Common myeloid progenitor, CD34-positive (primary cell): ENCODE measurements around the gene KIF16B.

Experiments
- CTCF ChIA-PET: fragments of 350-600 bp; sonication (Branson Sonifier 250); formaldehyde crosslinking; loops from one replicate; lab custom pipeline; 2021; ENCODE audit warnings: antibody characterized with exemption; lab: Charles Lee
- POLR2A ChIA-PET: fragments of 350-600 bp; sonication (Branson Sonifier 250); formaldehyde crosslinking; loops from one replicate; lab custom pipeline; 2021; ENCODE audit warnings: antibody characterized with exemption; lab: Charles Lee
- DNase-seq, 3 donors: peaks; one replicate each; pipeline versions ENCODE4 v3.0.0 to v3.0.0-alpha.2; 2013
- H3K27ac ChIP-seq, 2 experiments: 1 replicate in 1 of 2; 2 replicates in 1 of 2; pipeline ENCODE4 v1.7.0; 2013; ENCODE audit warnings: inconsistent platforms in 2 of 2, low read length in 2 of 2, mild to moderate bottlenecking in 2 of 2, low read depth in 1 of 2, moderate library complexity in 1 of 2; ENCODE audit not compliant: severe bottlenecking in 2 of 2, insufficient read depth in 1 of 2, poor library complexity in 1 of 2
- H3K27me3 ChIP-seq, 5 experiments: replicated peaks in 2 of 5; 1 replicate in 3 of 5; 2 replicates in 2 of 5; pipeline versions ENCODE4 v1.6.1 to v1.7.0; 2013; ENCODE audit warnings: low read length in 4 of 5, mild to moderate bottlenecking in 2 of 5, moderate library complexity in 2 of 5, inconsistent platforms in 1 of 5; ENCODE audit not compliant: insufficient read depth in 5 of 5, control insufficient read depth in 4 of 5
- H3K36me3 ChIP-seq, 4 experiments: 1 replicate in 2 of 4; 2 replicates in 2 of 4; pipeline versions ENCODE4 v1.6.1 to v1.7.0; 2013; ENCODE audit warnings: low read length in 3 of 4, control low read depth in 1 of 4, mild to moderate bottlenecking in 1 of 4; ENCODE audit not compliant: control insufficient read depth in 4 of 4, insufficient read depth in 4 of 4
- H3K4me1 ChIP-seq, 4 experiments: 1 replicate in 3 of 4; 2 replicates in 1 of 4; pipeline versions ENCODE4 v1.6.1 to v1.7.1; 2013; ENCODE audit warnings: low read length in 3 of 4, mild to moderate bottlenecking in 3 of 4, control low read depth in 1 of 4, inconsistent platforms in 1 of 4, moderate library complexity in 1 of 4; ENCODE audit not compliant: control insufficient read depth in 4 of 4, insufficient read depth in 4 of 4; ENCODE audit errors: control extremely low read depth in 1 of 4
- H3K4me3 ChIP-seq, 7 experiments: 1 replicate in 4 of 7; 2 replicates in 3 of 7; pipeline versions ENCODE4 v1.5.1 to v1.7.0; 2013; ENCODE audit warnings: mild to moderate bottlenecking in 7 of 7, low read length in 6 of 7, moderate library complexity in 6 of 7, inconsistent platforms in 2 of 7, low read depth in 2 of 7, control low read depth in 1 of 7; ENCODE audit not compliant: insufficient read depth in 4 of 7, control insufficient read depth in 1 of 7; ENCODE audit errors: extremely low read depth in 1 of 7
- H3K9me3 ChIP-seq, 5 experiments: 1 replicate in 4 of 5; 2 replicates in 1 of 5; pipeline versions ENCODE4 v1.6.1 to v1.7.1; 2013; ENCODE audit warnings: low read length in 4 of 5, mild to moderate bottlenecking in 2 of 5, inconsistent platforms in 1 of 5, low read depth in 1 of 5, moderate library complexity in 1 of 5; ENCODE audit not compliant: control insufficient read depth in 4 of 5, insufficient read depth in 2 of 5; ENCODE audit errors: control extremely low read depth in 1 of 5
- WGBS: methylation state at CpG from one replicate; pipeline ENCODE4 v1.1.5; 2013; ENCODE audit not compliant: insufficient coverage; 5-methylcytosine and 5-hydroxymethylcytosine counted together

The KIF16B gene

GRCh38 chr20:16555754-16556153 lies 17.5 kb downstream of the KIF16B start:
- no peak overlapping the region for H3K4me3 ChIP-seq
- no peak overlapping the region for H3K27ac ChIP-seq
- CTCF ChIA-PET: interaction anchor here (0.6 to 1.1 kb wide), 2 partner anchors 16 to 25 kb away, joined by 3 read pairs; no protein-coding TSS in a partner anchor
- H3K4me1 ChIP-seq: peaks cover 0 to 9% (median 1%) of the 10 kb centered on the region in 4 experiments
- no peaks in the 10 kb centered on the region for H3K27me3 ChIP-seq
- no peaks in the 10 kb centered on the region for H3K36me3 ChIP-seq
- POLR2A ChIA-PET: interaction anchor here (0.6 kb wide), 1 partner anchor 138 kb away, joined by 3 read pairs; no protein-coding TSS in a partner anchor
- no peak for DNase-seq
- H3K9me3 ChIP-seq: peaks cover 0 to 6% (median 0%) of the 10 kb centered on the region in 5 experiments

DNA sequence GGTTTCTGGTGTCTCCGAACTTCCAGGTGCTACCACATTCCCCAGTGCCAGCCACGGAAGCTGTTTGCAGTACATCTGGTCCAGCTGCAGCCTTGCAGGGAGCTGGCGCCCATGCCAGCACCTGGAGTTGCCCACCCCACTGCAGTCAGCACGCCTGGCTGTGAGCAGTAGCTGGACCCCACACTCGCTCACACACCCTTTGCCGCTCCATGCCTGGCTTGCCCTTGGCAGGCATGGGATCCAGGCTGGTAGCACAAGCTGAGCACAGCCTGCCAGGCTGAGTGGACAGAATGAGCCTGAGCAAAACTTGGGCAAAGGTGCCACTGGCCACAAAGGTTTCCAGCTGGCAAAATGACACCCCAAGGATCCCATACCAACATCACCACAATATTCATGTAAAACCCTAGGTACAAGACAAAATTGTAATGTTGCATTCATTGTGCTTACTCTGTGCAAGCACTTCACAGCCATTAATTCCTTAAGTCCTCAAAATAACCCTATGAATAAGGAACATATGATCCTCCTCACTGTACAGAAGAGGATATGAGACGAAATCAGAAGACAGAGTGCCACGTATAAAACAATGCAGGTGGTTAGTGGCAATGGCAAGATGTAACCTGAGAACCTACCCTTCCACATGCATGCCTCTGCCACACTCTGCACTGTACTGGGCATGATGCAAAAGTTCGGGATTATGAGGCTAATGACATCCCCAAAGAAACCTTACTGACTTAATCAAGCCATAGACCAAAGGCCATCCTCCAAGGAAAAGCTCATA lies 18.3 kb downstream of the KIF16B start:
- H3K36me3 ChIP-seq: no peaks in the 10 kb centered on the region
- H3K4me3 ChIP-seq: no peak overlapping the region
- WGBS: 93% methylated on average over 6 of the region's 9 CpGs
- ChIA-PET CTCF (interaction anchor here (0.6 kb wide), 1 partner anchor 15 kb away, joined by 3 read pairs; no protein-coding TSS in a partner anchor), POLR2A (no interaction called here)
- H3K9me3 ChIP-seq: peaks cover 0 to 6% (median 0%) of the 10 kb centered on the region in 5 experiments
- DNase-seq: no peak
- no peaks in the 10 kb centered on the region for H3K27me3 ChIP-seq
- H3K4me1 ChIP-seq: peaks cover 0 to 9% (median 1%) of the 10 kb centered on the region in 4 experiments
- no peak overlapping the region for H3K27ac ChIP-seq

DNA sequence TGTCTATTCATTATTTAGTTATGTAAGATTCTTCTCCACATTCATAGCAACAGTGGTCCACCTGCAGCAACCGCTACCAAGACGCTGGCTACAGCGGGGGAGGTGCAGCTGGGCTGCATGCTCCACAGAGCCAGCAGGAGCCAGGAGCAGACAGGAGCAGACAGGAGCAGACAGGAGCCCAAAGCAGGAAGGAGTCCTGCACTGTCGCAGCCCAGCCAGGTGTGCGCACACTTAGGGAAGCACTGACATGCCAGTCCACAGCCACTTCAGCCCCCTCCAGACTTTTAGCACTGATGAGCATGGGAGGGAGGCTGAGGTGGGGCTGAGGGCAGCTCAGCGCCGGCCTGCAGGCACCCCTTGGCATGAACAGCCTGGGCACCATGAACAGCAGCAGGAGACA lies 19.6 kb downstream of the KIF16B start:
- no peak overlapping the region for H3K27ac ChIP-seq
- H3K9me3 ChIP-seq: peaks cover 0 to 6% (median 0%) of the 10 kb centered on the region in 5 experiments
- CTCF ChIA-PET: interaction anchor here (1.7 kb wide), 1 partner anchor 12 kb away, joined by 3 read pairs; no protein-coding TSS in a partner anchor
- no peaks in the 10 kb centered on the region for H3K27me3 ChIP-seq
- DNase-seq: no peak
- POLR2A ChIA-PET: no interaction called here
- peaks cover 0 to 9% (median 1%) of the 10 kb centered on the region in 4 experiments for H3K4me1 ChIP-seq
- H3K4me3 ChIP-seq: no peak overlapping the region
- no peaks in the 10 kb centered on the region for H3K36me3 ChIP-seq
- WGBS: 99% methylated on average over 7 of the region's 7 CpGs

DNA sequence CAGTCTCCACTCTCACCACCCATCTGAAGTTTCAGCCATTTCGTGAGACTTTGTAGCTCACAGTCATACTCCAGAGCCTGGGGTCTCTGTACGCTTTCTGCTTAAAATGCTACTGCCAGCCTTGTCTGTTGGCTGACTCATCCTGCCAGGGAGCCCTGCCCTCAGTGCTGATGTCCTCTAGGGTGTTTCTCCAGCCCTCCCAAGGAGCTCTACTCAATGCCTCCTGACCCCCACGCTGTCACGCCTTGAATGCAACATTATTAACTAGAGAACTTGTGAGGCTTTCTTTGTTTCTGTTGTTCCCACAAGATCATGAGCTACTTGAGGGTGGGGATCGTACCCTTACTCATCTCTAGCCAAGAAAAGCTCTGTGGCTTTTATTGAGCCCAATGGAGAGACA lies 20.1 kb downstream of the KIF16B start:
- H3K4me1 ChIP-seq: peaks cover 0 to 9% (median 1%) of the 10 kb centered on the region in 4 experiments
- ChIA-PET POLR2A (no interaction called here), CTCF (interaction anchor here (1.7 kb wide), 1 partner anchor 13 kb away, joined by 3 read pairs; no protein-coding TSS in a partner anchor)
- peaks cover 0 to 6% (median 0%) of the 10 kb centered on the region in 5 experiments for H3K9me3 ChIP-seq
- H3K36me3 ChIP-seq: no peaks in the 10 kb centered on the region
- no peak overlapping the region for H3K27ac ChIP-seq
- no peak for DNase-seq
- no peak overlapping the region for H3K4me3 ChIP-seq
- 95% methylated on average over 5 of the region's 5 CpGs for WGBS
- H3K27me3 ChIP-seq: no peaks in the 10 kb centered on the region

GRCh38 chr20:16552015-16552414 lies 21.2 kb downstream of the KIF16B start:
- CTCF ChIA-PET: interaction anchor here (0.7 kb wide), 1 partner anchor 10 kb away, joined by 3 read pairs; no protein-coding TSS in a partner anchor
- H3K27ac ChIP-seq: no peak overlapping the region
- no peak for DNase-seq
- H3K9me3 ChIP-seq: peaks cover 0 to 6% (median 0%) of the 10 kb centered on the region in 5 experiments
- no peaks in the 10 kb centered on the region for H3K36me3 ChIP-seq
- WGBS: 54% methylated on average over 5 of the region's 5 CpGs
- peaks cover 0 to 9% (median 1%) of the 10 kb centered on the region in 4 experiments for H3K4me1 ChIP-seq
- H3K27me3 ChIP-seq: no peaks in the 10 kb centered on the region
- no peak overlapping the region for H3K4me3 ChIP-seq
- POLR2A ChIA-PET: no interaction called here

DNA sequence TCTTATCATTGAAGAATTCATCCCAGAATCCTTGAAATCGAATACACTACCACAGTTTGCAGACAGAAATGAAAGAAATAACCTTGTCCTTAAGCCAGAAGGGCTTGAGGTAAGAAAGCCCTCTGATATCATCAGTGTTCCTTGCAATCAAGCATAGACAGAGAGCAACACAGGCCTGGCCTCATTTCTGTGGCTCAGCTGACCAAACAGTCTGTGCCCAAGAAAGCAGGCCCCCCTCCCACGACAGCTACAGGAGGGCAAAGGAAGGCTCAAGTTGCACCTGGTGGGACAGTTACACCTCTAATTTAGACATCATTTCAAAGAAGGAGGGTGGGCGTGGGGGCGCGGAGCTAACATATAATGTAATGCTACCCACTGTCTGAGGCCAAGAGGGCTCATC lies 21.6 kb downstream of the KIF16B start:
- no peak overlapping the region for H3K27ac ChIP-seq
- POLR2A ChIA-PET: no interaction called here
- 77% methylated on average over 5 of the region's 5 CpGs for WGBS

More for the DNA sequence above, 21.6 kb downstream of the KIF16B start:
- Histone ChIP-seq H3K36me3 (no peaks in the 10 kb centered on the region), H3K4me3 (no peak overlapping the region), H3K4me1 (peaks cover 0 to 9% (median 1%) of the 10 kb centered on the region in 4 experiments), H3K9me3 (peaks cover 0 to 6% (median 0%) of the 10 kb centered on the region in 5 experiments), H3K27me3 (no peaks in the 10 kb centered on the region)
- DNase-seq: no peak
- CTCF ChIA-PET: interaction anchor here (0.7 kb wide), 1 partner anchor 10 kb away, joined by 3 read pairs; no protein-coding TSS in a partner anchor
